ENCODE measurements around the gene SLC2A9.

GRCh38 chr4:9954468-9954867 is 66.8 kb downstream of the SLC2A9 start:
- TF ChIP-seq, protein P1, sequence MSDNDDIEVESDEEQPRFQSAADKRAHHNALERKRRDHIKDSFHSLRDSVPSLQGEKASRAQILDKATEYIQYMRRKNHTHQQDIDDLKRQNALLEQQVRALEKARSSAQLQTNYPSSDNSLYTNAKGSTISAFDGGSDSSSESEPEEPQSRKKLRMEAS (IDR thresholded peaks at IDR 0.05): no peak
- TF ChIP-seq NFIC (IDR thresholded peaks at IDR 0.05) (no peak), TAF1 (IDR thresholded peaks at IDR 0.05; ENCODE audit: low read depth) (no peak), ZBTB7A (IDR thresholded peaks at IDR 0.05; ENCODE audit: low read depth) (no peak), TCF12 (IDR thresholded peaks at IDR 0.05; ENCODE audit: low read depth) (no peak), RAD21 (IDR thresholded peaks at IDR 0.05; ENCODE audit: low read depth) (no peak), EP300 (IDR thresholded peaks at IDR 0.05; ENCODE audit: borderline replicate concordance) (no peak), CEBPB (IDR thresholded peaks at IDR 0.05) (no peak), TEAD4 (IDR thresholded peaks at IDR 0.05) (no peak), YY1 (IDR thresholded peaks at IDR 0.05; ENCODE audit: low read depth) (no peak), EGR1 (IDR thresholded peaks at IDR 0.05) (no peak), FOXM1 (IDR thresholded peaks at IDR 0.05; ENCODE audit: borderline replicate concordance, low read depth) (no peak)
- TF ChIP-seq, protein P2, sequence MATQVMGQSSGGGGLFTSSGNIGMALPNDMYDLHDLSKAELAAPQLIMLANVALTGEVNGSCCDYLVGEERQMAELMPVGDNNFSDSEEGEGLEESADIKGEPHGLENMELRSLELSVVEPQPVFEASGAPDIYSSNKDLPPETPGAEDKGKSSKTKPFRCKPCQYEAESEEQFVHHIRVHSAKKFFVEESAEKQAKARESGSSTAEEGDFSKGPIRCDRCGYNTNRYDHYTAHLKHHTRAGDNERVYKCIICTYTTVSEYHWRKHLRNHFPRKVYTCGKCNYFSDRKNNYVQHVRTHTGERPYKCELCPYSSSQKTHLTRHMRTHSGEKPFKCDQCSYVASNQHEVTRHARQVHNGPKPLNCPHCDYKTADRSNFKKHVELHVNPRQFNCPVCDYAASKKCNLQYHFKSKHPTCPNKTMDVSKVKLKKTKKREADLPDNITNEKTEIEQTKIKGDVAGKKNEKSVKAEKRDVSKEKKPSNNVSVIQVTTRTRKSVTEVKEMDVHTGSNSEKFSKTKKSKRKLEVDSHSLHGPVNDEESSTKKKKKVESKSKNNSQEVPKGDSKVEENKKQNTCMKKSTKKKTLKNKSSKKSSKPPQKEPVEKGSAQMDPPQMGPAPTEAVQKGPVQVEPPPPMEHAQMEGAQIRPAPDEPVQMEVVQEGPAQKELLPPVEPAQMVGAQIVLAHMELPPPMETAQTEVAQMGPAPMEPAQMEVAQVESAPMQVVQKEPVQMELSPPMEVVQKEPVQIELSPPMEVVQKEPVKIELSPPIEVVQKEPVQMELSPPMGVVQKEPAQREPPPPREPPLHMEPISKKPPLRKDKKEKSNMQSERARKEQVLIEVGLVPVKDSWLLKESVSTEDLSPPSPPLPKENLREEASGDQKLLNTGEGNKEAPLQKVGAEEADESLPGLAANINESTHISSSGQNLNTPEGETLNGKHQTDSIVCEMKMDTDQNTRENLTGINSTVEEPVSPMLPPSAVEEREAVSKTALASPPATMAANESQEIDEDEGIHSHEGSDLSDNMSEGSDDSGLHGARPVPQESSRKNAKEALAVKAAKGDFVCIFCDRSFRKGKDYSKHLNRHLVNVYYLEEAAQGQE (IDR thresholded peaks at IDR 0.05; ENCODE audit: low read depth): no peak
- TF ChIP-seq, protein P3, sequence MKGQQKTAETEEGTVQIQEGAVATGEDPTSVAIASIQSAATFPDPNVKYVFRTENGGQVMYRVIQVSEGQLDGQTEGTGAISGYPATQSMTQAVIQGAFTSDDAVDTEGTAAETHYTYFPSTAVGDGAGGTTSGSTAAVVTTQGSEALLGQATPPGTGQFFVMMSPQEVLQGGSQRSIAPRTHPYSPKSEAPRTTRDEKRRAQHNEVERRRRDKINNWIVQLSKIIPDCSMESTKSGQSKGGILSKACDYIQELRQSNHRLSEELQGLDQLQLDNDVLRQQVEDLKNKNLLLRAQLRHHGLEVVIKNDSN (IDR thresholded peaks at IDR 0.05): no peak
